G401 (cell line): Measurements from ENCODE around the gene MIER2. TPM values are rescaled to one million over a fixed set of nuclear protein-coding genes. Genes with fewer than 3 reads are reported as not detected.
A peak's percentile ranks its signal among the peaks of the same experiment; 100 is the strongest.
"Not testable (repeated sequence)": the region's sequence is repeated elsewhere in the genome, so short reads cannot be mapped to it uniquely, and the experiment has no call there.

Source experiments
- DNase-seq: peaks from one replicate; pipeline ENCODE4 v3.0.0-alpha.2; 2015; ENCODE audit warnings: low spot score
- in situ Hi-C: cut with HindIII; loops from 2 replicates; pipeline ENCODE4 v1.10.0; 2016; ENCODE audit warnings: low sequenced_read_pairs, mixed read lengths
- total RNA-seq: library from RNA; depleted of rRNA; stranded (reverse); fragments of >200 nt; shearing (Covaris generic); gene quantifications from 2 replicates; pipeline ENCODE4 v1.2.3, GENCODE V29; 2014

Gene MIER2
- total RNA-seq, 1 experiment from 2014 or later: 19.2 TPM

GRCh38 chr19:380618-381219 is 36.1 kb upstream of the MIER2 start:
- in situ Hi-C loops, DNase-seq: not testable (repeated sequence)

DNA sequence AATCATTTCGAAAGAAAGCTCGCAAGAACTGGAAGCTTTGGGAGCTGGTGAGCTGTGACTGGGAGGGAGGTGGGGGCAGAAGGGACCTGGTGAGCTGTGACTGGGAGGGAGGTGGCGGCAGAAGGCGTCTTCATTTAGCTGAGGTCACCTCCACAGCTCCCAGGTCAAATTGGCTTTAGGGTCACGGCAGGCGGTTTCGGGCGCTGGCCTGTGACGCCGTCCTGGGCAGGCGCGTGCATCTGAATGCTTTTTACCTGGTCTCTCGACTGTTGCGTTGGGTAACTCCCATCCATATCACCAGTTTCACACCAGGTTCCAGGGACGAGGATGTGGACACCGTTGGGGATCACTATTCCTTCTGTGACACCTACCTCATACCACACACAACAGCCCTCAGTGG is 35.2 kb upstream of the MIER2 start:
- in situ Hi-C loops: no loop called here

GRCh38 chr19:378706-379105 is 34.1 kb upstream of the MIER2 start:
- no peak for DNase-seq
- in situ Hi-C loops: no loop called here

More for the DNA sequence above, 35.2 kb upstream of the MIER2 start:
- DNase-seq: no peak

DNA sequence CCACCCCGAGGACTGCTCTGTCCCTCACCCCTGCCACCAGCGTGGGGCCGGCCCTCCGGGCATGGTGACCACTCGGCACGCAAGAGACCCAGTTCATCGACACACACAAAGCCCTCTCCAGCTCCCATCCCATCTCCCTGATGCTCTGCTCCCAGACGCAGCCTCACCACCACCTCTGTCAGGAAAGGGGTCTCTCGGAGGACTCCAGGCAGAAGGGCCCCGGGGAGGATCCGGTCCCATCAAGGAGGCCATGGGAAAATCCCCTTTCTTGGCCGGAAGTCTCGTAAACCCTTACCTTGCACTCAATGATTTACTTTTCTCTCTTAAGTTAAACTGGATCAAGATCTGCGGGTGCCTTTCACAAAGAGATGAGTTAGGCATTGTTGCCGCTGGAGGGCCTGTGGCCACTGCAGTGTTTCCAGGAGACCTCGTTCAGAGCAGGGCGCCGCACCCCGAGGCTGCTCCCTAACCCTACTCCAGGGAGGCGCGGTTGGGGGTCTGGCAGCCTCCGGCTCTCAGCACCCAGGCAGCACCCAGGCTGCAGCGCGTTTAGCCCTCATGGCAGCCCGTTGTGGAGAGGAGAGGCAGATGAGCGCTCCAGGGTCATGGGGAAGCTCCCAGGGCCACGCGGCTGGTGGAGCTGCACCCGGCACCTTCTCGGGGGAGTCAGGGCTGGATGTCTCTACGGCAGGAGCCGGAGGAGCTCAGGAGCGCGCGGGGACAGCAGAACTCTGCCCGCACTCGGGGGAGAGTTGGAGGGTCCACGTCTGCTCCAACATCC is 33.4 kb upstream of the MIER2 start:
- in situ Hi-C loops: no loop called here
- no peak for DNase-seq

DNA sequence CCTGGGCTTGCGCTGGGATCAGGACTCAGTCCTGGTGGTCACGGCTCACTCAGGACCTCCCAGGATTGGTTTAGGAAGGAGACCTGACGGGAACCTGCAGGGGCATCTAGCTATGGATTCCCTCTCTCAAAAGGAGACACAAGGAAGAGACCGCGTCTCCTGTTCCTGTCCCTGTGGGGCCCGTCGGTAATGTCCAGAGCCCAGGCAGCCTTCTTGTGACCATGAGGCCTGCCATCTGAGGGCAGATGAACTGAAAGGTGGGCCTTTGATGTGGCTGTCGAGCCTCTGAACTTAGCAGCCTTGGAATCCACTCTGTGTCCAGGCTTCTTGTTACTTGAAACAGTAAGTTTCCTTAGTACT is 31.5 kb upstream of the MIER2 start:
- DNase-seq: no peak
- in situ Hi-C loops: no loop called here

GRCh38 chr19:375395-376110 is 31.0 kb upstream of the MIER2 start:
- DNase-seq: no peak

DNA sequence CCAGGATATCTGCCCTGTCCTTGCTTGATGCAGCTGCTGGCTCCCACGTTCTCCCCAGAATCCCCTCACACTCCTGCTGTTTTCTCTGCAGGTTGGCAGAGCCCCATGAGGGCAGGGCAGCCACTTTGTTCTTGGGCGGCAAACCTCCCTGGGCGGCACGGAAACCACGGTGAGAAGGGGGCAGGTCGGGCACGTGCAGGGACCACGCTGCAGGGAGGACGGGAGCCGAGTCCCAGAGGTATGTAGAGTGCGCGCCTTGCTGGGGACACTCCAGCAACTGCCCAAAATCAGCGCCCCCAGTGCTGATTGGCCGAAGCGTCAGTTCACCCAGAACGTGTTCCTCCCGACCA is 30.3 kb upstream of the MIER2 start:
- no peak for DNase-seq
- in situ Hi-C loops: no loop called here

More at GRCh38 chr19:375395-376110, 31.0 kb upstream of the MIER2 start:
- in situ Hi-C loops: no loop called here

GRCh38 chr19:374183-374885 is 29.7 kb upstream of the MIER2 start:
- in situ Hi-C loops: no loop called here
- no peak for DNase-seq

- DNase-seq: no peak
- in situ Hi-C loops: no loop called here
Observed at GRCh38 chr19:373391-374182, 29.0 kb upstream of the MIER2 start.

GRCh38 chr19:372306-372890 is 27.8 kb upstream of the MIER2 start:
- in situ Hi-C loops: no loop called here
- DNase-seq: peak; percentile 76

DNA sequence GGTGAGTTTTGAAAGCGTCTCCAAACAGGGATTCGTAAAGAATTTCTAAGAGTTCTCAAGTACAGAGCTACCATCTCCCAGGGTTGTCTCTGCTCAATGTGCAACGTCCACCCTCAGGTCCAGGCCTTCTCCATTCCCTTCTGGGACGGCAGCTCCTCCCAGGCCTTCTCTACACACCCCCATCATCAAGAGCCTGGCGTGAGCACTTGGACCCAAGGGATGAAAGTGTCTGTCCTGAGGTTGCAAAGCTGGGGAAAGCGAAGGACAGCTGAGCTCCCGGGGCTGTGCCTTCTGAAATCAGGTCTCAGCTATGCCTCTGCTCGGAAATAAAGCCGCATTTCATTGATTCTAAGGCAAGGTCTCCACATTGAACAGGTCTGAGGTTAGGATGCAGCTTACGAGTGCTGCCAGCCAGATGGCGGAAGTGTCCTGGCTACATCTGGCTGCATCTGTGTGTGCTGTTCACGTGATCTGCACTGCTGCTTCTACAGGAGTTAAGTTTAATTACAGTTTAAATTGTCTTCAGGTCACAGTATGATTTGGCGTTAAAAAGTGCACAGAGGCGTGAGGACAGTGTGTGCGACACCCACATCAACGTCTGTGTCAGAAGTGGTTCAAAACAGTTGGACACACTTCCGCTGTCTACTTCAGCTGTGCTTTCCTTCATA is 27.0 kb upstream of the MIER2 start:
- in situ Hi-C loops: no loop called here
- no peak for DNase-seq

DNA sequence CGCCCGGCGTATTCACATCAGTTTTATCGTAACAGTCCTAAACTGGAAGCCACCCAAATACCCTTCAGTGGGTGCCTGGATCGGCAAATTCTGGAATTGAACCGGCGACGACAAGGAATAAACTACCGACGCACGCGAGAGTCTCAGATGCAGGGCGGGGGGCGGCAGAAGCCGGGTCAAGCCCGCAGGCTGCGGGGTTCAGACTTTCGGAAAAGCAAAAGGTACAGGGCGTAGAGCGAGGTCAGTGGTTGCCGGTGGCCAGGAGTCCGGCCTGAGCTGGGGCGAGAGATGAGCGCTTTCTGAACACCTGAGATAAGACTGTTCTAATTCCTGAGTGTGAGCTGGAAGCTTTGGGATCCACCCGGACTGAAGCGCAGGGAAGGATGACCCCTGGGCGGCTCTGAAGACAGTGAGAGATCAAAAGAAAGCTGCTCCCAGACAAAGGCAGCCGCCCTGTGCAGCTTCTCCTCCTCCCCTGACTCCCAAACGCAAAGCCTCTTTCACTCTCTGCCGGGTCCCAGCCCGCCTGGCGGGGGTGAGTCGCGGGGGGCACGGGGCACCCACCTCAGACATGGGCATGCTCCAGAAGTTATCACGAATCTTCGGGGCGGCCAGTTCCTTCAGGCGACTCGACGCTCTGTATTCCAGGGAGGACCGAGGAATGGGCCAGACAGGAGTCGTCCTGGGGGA is 26.2 kb upstream of the MIER2 start:
- no peak for DNase-seq
- in situ Hi-C loops: no loop called here

DNA sequence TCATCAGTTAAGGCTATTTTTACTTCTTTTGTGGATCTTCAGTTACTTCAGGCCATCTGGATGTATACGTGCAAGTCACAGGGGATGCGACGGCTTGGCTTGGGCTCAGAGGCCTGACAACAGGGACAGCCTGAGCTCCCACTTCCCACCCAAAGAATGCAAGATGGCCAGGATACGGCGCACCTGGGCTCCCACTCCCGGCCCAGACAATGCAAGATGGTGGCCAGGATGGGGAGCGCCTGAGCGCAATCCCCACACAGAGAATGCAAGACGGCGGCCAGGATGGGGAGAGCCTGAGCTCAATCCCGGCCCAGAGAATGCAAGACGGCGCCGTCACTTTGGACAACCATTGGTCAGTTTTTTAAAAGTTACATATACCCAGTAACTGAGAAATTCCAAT is 25.3 kb upstream of the MIER2 start:
- no peak for DNase-seq
- in situ Hi-C loops: no loop called here

DNA sequence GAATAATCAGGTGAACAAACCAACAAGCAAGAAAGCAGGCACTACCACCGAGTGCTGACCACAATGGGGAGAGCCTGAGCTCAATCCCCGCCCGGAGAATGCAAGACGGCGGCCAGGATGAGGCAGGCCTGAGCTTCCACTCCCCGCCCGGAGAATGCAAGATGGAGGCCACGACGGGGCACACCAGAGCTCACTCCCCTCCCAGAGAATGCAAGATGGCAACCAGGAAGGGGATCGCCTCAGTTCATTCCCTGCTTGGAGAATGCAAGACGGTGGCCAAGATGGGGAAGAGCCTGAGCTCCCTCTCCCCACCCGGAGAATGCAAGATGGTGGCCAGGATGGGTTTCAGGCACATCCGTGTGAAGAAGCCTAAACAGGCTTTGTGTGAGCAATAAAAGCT is 24.7 kb upstream of the MIER2 start:
- no peak for DNase-seq
- in situ Hi-C loops: no loop called here

DNA sequence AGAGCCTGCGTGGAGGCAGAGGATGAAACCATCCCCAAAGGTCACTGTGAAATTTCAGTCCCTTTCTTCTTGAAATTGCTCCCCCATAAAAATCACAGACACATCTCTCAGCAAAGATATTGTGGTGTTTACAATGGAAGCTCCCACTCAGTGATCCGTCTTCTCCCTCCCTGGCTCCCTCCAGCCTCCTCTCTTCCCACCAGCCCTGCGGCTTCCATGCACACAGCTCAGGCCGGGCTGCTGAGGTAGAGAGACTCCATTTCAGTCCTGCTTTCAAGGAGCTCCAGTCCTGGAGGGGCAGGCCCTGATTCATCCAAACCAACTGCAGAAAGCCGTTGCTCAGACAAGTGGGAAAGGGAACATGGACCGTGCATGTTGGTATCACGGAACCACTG is 24.0 kb upstream of the MIER2 start:
- in situ Hi-C loops: no loop called here
- DNase-seq: no peak

DNA sequence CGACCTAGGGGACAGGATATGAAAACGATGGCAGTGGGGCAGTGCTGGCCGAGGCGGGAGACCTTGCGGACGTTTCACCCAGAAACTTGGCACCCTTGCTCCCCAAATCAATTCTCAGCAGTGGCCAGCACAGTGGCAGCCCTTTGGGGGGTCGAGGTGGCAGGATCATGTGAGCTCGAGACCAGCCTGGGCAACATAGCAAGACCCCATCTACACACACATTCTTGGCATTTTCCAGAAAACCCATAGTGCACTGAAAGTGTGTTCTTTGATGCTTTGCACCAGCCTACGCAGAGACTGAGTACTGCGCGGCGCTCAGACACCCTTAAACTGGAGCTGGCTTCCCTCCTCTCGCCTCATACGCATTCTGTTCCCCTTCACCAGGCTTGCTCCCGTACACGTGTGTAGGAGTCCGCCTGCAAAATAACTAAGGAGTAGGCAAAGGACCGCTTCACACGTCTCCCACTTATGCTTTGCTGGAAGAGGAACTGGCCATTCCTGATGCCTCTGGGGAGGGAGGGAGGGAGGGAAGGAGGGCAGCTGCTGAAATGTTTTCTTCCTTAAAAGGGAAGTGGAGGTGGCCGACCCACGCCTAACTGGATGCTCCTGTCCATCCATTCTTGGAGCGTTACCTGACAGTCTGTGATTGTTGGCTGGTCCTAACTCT is 23.5 kb upstream of the MIER2 start:
- DNase-seq: no peak
- in situ Hi-C loops: no loop called here

DNA sequence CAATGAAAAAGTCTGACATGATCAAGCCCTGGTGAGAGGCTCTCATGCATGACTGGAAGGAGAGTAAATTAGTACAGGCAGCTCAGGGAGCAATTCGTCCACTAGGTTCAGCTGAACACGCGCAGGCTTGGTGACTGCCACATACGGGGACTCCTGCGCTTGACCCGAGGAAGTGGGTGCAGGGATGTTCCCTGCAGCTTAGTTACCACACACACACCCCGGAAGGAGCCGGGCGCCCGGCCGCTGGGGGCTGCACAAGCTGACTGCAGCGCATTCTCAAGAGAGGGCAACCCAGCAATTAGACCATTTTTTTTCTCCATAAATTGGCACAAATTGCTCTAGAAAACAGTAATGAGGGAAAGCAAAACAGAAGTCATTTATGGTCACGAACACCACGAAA is 23.0 kb upstream of the MIER2 start:
- DNase-seq: no peak
- in situ Hi-C loops: no loop called here
